ENCODE data around the gene RXFP4. TPM values are rescaled to one million over a fixed set of nuclear protein-coding genes. Genes with fewer than 3 reads are reported as not detected.

The RXFP4 gene
- total RNA-seq, 1 donor from 2014 or later, result not detected

DNA sequence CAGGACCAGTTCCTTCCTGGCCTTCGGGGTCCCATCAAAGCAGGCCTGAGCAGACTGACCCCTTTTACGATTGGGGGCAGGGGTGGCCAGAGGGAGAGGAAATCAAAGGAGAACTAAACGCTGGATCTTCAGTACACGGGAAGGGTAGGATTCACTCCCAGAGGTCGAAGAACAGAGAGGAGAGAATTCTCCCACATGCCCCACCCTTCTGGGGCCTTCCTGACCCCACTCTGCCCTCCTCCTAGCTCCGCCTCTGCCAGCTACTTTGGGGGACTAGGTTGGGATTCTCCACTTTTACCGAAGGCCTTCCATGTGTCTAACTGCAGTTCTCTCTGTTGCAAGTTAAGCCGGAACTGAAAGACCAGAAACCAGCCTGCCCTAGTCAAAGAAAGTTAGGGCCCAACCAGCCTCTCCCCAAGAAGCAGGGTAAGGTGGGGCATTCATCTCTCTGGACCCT lies 37.6 kb downstream of the RXFP4 start:
- no peak for DNase-seq (ENCODE audit: extremely low spot score, unreplicated experiment)
- peaks cover 9% of the 10 kb centered on the region for H3K36me3 Mint-ChIP-seq (ENCODE audit: unreplicated experiment)
- TF ChIP-seq, protein P1, sequence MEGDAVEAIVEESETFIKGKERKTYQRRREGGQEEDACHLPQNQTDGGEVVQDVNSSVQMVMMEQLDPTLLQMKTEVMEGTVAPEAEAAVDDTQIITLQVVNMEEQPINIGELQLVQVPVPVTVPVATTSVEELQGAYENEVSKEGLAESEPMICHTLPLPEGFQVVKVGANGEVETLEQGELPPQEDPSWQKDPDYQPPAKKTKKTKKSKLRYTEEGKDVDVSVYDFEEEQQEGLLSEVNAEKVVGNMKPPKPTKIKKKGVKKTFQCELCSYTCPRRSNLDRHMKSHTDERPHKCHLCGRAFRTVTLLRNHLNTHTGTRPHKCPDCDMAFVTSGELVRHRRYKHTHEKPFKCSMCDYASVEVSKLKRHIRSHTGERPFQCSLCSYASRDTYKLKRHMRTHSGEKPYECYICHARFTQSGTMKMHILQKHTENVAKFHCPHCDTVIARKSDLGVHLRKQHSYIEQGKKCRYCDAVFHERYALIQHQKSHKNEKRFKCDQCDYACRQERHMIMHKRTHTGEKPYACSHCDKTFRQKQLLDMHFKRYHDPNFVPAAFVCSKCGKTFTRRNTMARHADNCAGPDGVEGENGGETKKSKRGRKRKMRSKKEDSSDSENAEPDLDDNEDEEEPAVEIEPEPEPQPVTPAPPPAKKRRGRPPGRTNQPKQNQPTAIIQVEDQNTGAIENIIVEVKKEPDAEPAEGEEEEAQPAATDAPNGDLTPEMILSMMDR (IDR thresholded peaks at IDR 0.05), result no peak
- H3K4me3 Mint-ChIP-seq (ENCODE audit: unreplicated experiment), result peak overlapping the region; percentile 88
- H3K9me3 Mint-ChIP-seq (ENCODE audit: unreplicated experiment), result no peaks in the 10 kb centered on the region
- H3K4me1 Mint-ChIP-seq (ENCODE audit: unreplicated experiment), result peaks cover 87% of the 10 kb centered on the region
- H3K27ac Mint-ChIP-seq (ENCODE audit: unreplicated experiment), result peak overlapping the region; percentile 98
- no peaks in the 10 kb centered on the region for H3K27me3 Mint-ChIP-seq (ENCODE audit: unreplicated experiment)

DNA sequence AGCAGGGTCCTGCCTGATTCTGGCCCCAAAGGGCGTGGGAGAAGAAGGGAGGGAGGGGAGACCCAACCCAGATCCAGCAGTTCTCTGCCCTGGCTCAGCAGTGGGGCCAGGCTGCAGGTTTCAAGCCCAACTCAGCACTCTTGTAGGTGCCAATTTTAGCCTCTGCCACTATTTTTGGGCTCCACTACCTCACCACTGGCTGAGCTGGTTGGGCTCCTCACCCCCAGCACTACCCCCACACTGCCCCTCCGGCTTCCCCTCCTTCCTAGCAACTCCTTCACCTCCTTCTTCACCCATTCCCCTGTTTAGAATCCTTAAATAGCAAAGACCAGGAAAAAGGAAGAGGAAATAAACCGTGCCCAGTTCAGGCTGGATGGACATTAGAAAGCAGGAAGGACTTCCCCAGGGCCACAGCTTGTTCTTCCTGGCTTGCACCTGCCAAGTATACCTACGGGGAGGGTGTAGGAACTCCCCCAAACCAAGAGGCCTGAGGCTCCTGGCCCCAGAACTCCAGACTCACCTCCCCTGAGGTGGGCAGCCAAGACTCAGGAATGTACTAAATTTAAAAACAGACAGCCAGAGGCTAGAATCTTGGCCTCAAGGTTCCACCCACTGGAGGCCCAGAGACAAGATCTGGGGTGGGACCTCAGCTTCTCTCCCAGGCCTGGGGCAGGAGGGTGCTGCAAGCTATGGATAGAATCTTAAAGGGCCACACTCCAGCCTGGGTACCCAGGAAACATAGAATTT lies 38.3 kb downstream of the RXFP4 start:
- H3K4me3 Mint-ChIP-seq (ENCODE audit: unreplicated experiment), result peak overlapping the region; percentile 88
- no peak for DNase-seq (ENCODE audit: extremely low spot score, unreplicated experiment)
- peaks cover 86% of the 10 kb centered on the region for H3K4me1 Mint-ChIP-seq (ENCODE audit: unreplicated experiment)
- no peaks in the 10 kb centered on the region for H3K9me3 Mint-ChIP-seq (ENCODE audit: unreplicated experiment)
- H3K27ac Mint-ChIP-seq (ENCODE audit: unreplicated experiment), result peak overlapping the region; percentile 98
- H3K36me3 Mint-ChIP-seq (ENCODE audit: unreplicated experiment), result peaks cover 9% of the 10 kb centered on the region
- TF ChIP-seq, protein P1 (IDR thresholded peaks at IDR 0.05), result no peak
- no peaks in the 10 kb centered on the region for H3K27me3 Mint-ChIP-seq (ENCODE audit: unreplicated experiment)

DNA sequence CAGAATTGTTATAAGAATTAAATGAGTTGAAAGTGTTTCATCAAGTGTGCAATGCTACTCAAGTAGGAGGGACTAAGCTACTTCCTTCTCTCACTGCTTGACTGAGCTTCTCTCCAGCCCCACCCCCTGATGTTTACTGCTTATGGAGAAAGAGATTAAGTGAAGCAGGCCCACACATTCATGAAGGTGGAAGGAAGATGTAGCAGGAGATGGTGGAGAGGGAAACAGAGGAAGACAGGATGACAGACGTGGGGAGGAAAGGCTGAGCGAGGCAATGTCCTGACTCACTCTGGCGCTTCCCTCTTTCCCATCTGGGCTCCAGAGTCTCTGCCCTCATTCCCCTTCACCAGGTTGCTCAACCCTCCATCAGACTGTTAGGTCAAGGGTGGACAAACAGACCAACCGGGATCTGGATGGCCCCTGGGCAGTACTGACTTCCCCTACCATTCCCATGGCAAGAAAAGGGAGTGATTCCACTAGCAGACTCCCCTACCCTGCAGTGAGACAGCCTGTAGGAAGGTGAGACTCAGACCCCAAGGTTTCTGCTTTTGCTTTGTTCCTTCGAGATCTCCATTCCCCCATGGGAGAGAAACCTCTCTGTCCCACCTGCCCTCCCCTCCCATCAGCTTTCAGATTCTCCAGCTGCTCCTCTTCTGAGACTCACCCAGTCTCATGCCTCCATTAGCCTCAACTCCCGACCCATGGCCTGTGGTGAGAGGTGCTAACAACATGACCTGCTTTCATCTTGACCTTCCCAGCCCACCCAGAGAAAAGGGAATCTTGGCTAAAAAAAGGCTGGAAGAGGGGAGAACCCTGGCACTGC lies 40.0 kb downstream of the RXFP4 start:
- no peaks in the 10 kb centered on the region for H3K27me3 Mint-ChIP-seq (ENCODE audit: unreplicated experiment)
- TF ChIP-seq, protein P1 (IDR thresholded peaks at IDR 0.05), result no peak
- peaks cover 9% of the 10 kb centered on the region for H3K36me3 Mint-ChIP-seq (ENCODE audit: unreplicated experiment)
- H3K4me3 Mint-ChIP-seq (ENCODE audit: unreplicated experiment), result peak overlapping the region; percentile 88
- DNase-seq (ENCODE audit: extremely low spot score, unreplicated experiment), result no peak
- H3K9me3 Mint-ChIP-seq (ENCODE audit: unreplicated experiment), result no peaks in the 10 kb centered on the region
- peak overlapping the region; percentile 98 for H3K27ac Mint-ChIP-seq (ENCODE audit: unreplicated experiment)
- peaks cover 68% of the 10 kb centered on the region for H3K4me1 Mint-ChIP-seq (ENCODE audit: unreplicated experiment)

DNA sequence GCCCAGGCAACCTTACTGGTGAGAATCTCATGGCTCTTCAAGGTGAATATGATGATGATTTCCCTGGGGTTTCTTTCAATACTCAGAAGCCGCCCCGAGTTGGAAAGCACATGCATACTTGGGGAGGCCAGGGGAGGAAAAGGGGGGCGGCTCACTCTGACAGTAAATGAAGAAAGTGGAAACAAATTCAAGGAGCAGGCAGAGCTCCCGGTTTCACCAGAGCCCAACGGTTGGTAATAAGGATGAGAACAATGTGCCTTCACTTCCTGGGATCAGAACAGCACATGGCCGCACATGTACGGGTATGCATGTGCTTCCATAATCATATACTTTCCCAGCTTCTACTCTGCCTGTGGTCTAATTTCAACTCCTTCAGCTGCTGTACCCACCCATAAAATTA lies 40.7 kb downstream of the RXFP4 start:
- Mint-ChIP-seq H3K27me3 (ENCODE audit: unreplicated experiment) (no peaks in the 10 kb centered on the region), H3K27ac (ENCODE audit: unreplicated experiment) (peak overlapping the region; percentile 98), H3K36me3 (ENCODE audit: unreplicated experiment) (peaks cover 9% of the 10 kb centered on the region), H3K4me3 (ENCODE audit: unreplicated experiment) (peak overlapping the region; percentile 88), H3K9me3 (ENCODE audit: unreplicated experiment) (no peaks in the 10 kb centered on the region), H3K4me1 (ENCODE audit: unreplicated experiment) (peaks cover 62% of the 10 kb centered on the region)
- TF ChIP-seq, protein P1 (IDR thresholded peaks at IDR 0.05), result no peak
- DNase-seq (ENCODE audit: extremely low spot score, unreplicated experiment), result no peak

Measured in osteocyte (in vitro differentiated cells).